Lower leg skin (tissue), 3 donors: ENCODE data around the gene FGD4.

ENCODE experiments used
- CTCF ChIP-seq, 3 donors: fragments of 450-650 bp; IDR thresholded peaks; one replicate each; pipeline ENCODE4 v1.5.1; 2016; ENCODE audit warnings: antibody characterized with exemption in 3 of 3, mild to moderate bottlenecking in 3 of 3, moderate library complexity in 2 of 3
- POLR2A ChIP-seq, 2 donors: fragments of 450-650 bp; IDR thresholded peaks; one replicate each; pipeline ENCODE4 v1.6.1; 2016 to 2017; ENCODE audit warnings: antibody characterized with exemption in 2 of 2, mild to moderate bottlenecking in 1 of 2, moderate library complexity in 1 of 2

DNA sequence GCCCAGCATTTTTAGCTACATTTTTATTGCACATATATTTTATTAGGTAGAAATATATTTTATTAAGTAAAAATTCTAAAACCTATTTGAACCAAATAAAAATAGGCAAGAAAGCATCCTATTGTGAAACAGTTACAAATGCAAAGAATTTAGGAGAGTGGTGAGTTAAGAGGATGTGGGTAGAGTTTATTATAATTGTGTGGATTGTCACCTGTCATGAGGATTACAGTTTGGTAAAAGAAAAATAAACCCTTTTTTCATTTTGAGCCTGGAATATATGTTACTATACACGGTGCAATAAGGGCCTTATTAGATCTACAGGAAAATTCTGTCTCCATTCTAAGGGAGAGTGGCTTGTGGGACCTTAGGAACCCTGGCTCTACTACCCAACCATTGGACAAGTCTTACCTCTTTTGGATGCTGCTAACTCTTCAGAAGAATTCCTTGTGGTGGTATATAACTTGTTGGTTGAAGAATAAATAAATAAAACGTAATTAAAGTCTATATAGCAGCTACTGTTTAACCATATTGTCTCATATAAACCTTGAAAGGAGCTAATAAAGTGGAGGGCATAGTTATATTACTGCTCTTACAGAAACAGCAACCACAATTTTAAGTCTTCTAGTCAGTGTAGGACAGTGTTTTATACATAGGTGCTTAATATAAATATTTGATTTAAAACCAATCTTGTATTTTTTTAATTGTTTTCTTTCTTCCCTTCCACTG is 67.8 kb downstream of the FGD4 start:
- TF ChIP-seq CTCF (IDR thresholded peaks at IDR 0.05) (no peak), POLR2A (IDR thresholded peaks at IDR 0.05) (no peak)
